Epithelial cell of proximal tubule (primary cell): ENCODE data around the gene PTP4A2. TPM values are rescaled to one million over a fixed set of nuclear protein-coding genes. Genes with fewer than 3 reads are reported as not detected.

ENCODE experiments used
- DNase-seq: peaks from one replicate; pipeline ENCODE4 v3.0.0-alpha.2; 2011; ENCODE audit warnings: low read depth
- H3K4me3 ChIP-seq: 2 replicates; pipeline ENCODE4 v1.5.1; 2011; ENCODE audit warnings: low read depth, mild to moderate bottlenecking, low read length
- CTCF ChIP-seq: conservative IDR thresholded peaks from 2 replicates; pipeline ENCODE4 v1.5.1; 2012; ENCODE audit warnings: low read depth, mild to moderate bottlenecking, low read length
- total RNA-seq: library from RNA; depleted of rRNA; stranded (reverse); fragments of >200 nt; gene quantifications from 2 replicates; pipeline ENCODE4 v1.2.3, GENCODE V29; 2015

The PTP4A2 gene
- total RNA-seq, 1 donor from 2014 or later, result 160 TPM

GRCh38 chr1:31868862-31869261 lies 69.3 kb downstream of the PTP4A2 start:
- no peak overlapping the region for H3K4me3 ChIP-seq
- no peak for DNase-seq
- TF ChIP-seq CTCF, result no peak

GRCh38 chr1:31867546-31867945 lies 70.6 kb downstream of the PTP4A2 start:
- TF ChIP-seq CTCF, result no peak
- H3K4me3 ChIP-seq, result no peak overlapping the region
- DNase-seq, result no peak

GRCh38 chr1:31866450-31867032 lies 71.6 kb downstream of the PTP4A2 start:
- no peak for DNase-seq
- TF ChIP-seq CTCF, result no peak

GRCh38 chr1:31865728-31866449 lies 72.3 kb downstream of the PTP4A2 start:
- no peak overlapping the region for H3K4me3 ChIP-seq
- TF ChIP-seq CTCF, result no peak
- DNase-seq, result no peak

More at GRCh38 chr1:31866450-31867032, 71.6 kb downstream of the PTP4A2 start:
- no peak overlapping the region for H3K4me3 ChIP-seq

GRCh38 chr1:31862071-31862470 lies 76.1 kb downstream of the PTP4A2 start:
- H3K4me3 ChIP-seq, result no peak overlapping the region
- TF ChIP-seq CTCF, result no peak
- DNase-seq, result no peak

GRCh38 chr1:31861346-31861745 lies 76.8 kb downstream of the PTP4A2 start:
- H3K4me3 ChIP-seq, result no peak overlapping the region
- DNase-seq, result no peak
- no peak for TF ChIP-seq CTCF

- H3K4me3 ChIP-seq, result no peak overlapping the region
- no peak for TF ChIP-seq CTCF
- DNase-seq, result no peak
Observed at GRCh38 chr1:31860581-31860980, 77.6 kb downstream of the PTP4A2 start.
